ENCODE data around the gene MOV10. TPM values are rescaled to one million over a fixed set of nuclear protein-coding genes. Genes with fewer than 3 reads are reported as not detected.

The MOV10 gene
- total and polyA plus RNA-seq, 2 experiments from 2014 or later: 62.0 to 96.2 TPM

- Histone ChIP-seq H3K27me3 (peaks cover 7% of the 10 kb centered on the region), H3K9me3 (ENCODE audit: low read depth) (no peaks in the 10 kb centered on the region), H3K4me3 (peak overlapping the region; percentile 44), H3K27ac (no peak overlapping the region), H3K36me3 (no peaks in the 10 kb centered on the region), H3K4me1 (ENCODE audit: low read depth) (no peaks in the 10 kb centered on the region)
- DNase-seq (ENCODE audit: low read depth in 1 of 2, low spot score in 1 of 2): peak in 1 of 2 donors; percentile 36
- peak; percentile 5 for TF ChIP-seq CTCF (IDR thresholded peaks at IDR 0.05; ENCODE audit: low read depth, low read length)
Measured at GRCh38 chr1:112714313-112715263, 40.1 kb downstream of the MOV10 start.

GRCh38 chr1:112715264-112716053 is 41.0 kb downstream of the MOV10 start, which contains the start of gene PPM1J:
TSS of gene PPM1J (minus strand) at chr1:112715332. CDS start at chr1:112715301, 31 bp downstream.
- Histone ChIP-seq H3K9me3 (ENCODE audit: low read depth) (no peaks in the 10 kb centered on the region), H3K27ac (no peak within 1 kb of the TSS), H3K27me3 (peaks cover 11% of the 10 kb centered on the region), H3K4me3 (peak within 1 kb of the TSS; percentile 44), H3K36me3 (no peaks in the 10 kb centered on the region), H3K4me1 (ENCODE audit: low read depth) (no peaks in the 10 kb centered on the region)
- DNase-seq (ENCODE audit: low read depth in 1 of 2, low spot score in 1 of 2): peak; percentile 96 to 97
- no peak for TF ChIP-seq CTCF (IDR thresholded peaks at IDR 0.05; ENCODE audit: low read depth, low read length)

GRCh38 chr1:112716133-112716720 is 41.8 kb downstream of the MOV10 start:
- peak; percentile 93 to 95 for DNase-seq (ENCODE audit: low read depth in 1 of 2, low spot score in 1 of 2)
- Histone ChIP-seq H3K27me3 (peaks cover 11% of the 10 kb centered on the region), H3K36me3 (no peaks in the 10 kb centered on the region), H3K9me3 (ENCODE audit: low read depth) (no peaks in the 10 kb centered on the region), H3K4me3 (peak overlapping the region; percentile 44), H3K4me1 (ENCODE audit: low read depth) (no peaks in the 10 kb centered on the region), H3K27ac (no peak overlapping the region)
- peak; percentile 93 for TF ChIP-seq CTCF (IDR thresholded peaks at IDR 0.05; ENCODE audit: low read depth, low read length)

GRCh38 chr1:112717263-112717873 is 42.9 kb downstream of the MOV10 start:
- peaks cover 2% of the 10 kb centered on the region for H3K4me1 ChIP-seq (ENCODE audit: low read depth)

More at GRCh38 chr1:112717263-112717873, 42.9 kb downstream of the MOV10 start:
- DNase-seq (ENCODE audit: low read depth in 1 of 2, low spot score in 1 of 2): no peak
- no peaks in the 10 kb centered on the region for H3K9me3 ChIP-seq (ENCODE audit: low read depth)
- no peaks in the 10 kb centered on the region for H3K36me3 ChIP-seq
- no peak overlapping the region for H3K4me3 ChIP-seq
- TF ChIP-seq CTCF (IDR thresholded peaks at IDR 0.05; ENCODE audit: low read depth, low read length): no peak
- peaks cover 11% of the 10 kb centered on the region for H3K27me3 ChIP-seq
- H3K27ac ChIP-seq: no peak overlapping the region

Data from cardiac muscle cell (in vitro differentiated cells and primary cell).